Activated CD4-positive, alpha-beta memory T cell treated with anti-CD3 and anti-CD28 coated beads, Interleukin-2, amount 10 ng/mL, durations not matched to agents 7 days and 5 days (primary cell): ENCODE data around the gene KDSR. TPM values are rescaled to one million over a fixed set of nuclear protein-coding genes. Genes with fewer than 3 reads are reported as not detected.
A peak's percentile ranks its signal among the peaks of the same experiment; 100 is the strongest.
"Not testable (repeated sequence)": the region's sequence is repeated elsewhere in the genome, so short reads cannot be mapped to it uniquely, and the experiment has no call there.

Experiments
- CTCF ChIA-PET: fragments of 350-600 bp; sonication (Branson Sonifier 250); formaldehyde crosslinking; loops from one replicate; lab custom pipeline; 2021; ENCODE audit warnings: antibody characterized with exemption, inconsistent platforms; lab: Charles Lee
- POLR2A ChIA-PET: fragments of 350-600 bp; sonication (Branson Sonifier 250); formaldehyde crosslinking; loops from one replicate; lab custom pipeline; 2021; ENCODE audit warnings: antibody characterized with exemption; lab: Charles Lee
- DNase-seq: peaks from one replicate; pipeline ENCODE4 v3.0.0-alpha.2; 2020
- H3K27ac Mint-ChIP-seq: one replicate; pipeline ENCODE4 v1.8.0; 2021; ENCODE audit warnings: mild to moderate bottlenecking, mixed read lengths
- H3K27me3 Mint-ChIP-seq: one replicate; pipeline ENCODE4 v1.8.0; 2021; ENCODE audit warnings: mixed read lengths
- H3K36me3 Mint-ChIP-seq: one replicate; pipeline ENCODE4 v1.8.0; 2021; ENCODE audit warnings: low read depth, mixed read lengths
- H3K4me1 Mint-ChIP-seq: one replicate; pipeline ENCODE4 v1.8.0; 2021; ENCODE audit warnings: mixed read lengths
- H3K4me3 Mint-ChIP-seq: one replicate; pipeline ENCODE4 v1.8.0; 2021; ENCODE audit warnings: mild to moderate bottlenecking, mixed read lengths
- H3K9me3 Mint-ChIP-seq: one replicate; pipeline ENCODE4 v1.8.0; 2021; ENCODE audit warnings: mixed read lengths
- total RNA-seq, 2 experiments: library from RNA; stranded (reverse); gene quantifications; one replicate each; pipeline ENCODE4 v1.2.3, GENCODE V29; 2021

KDSR gene
- total RNA-seq, 2 experiments from 2014 or later: 60.9 to 66.4 TPM

DNA sequence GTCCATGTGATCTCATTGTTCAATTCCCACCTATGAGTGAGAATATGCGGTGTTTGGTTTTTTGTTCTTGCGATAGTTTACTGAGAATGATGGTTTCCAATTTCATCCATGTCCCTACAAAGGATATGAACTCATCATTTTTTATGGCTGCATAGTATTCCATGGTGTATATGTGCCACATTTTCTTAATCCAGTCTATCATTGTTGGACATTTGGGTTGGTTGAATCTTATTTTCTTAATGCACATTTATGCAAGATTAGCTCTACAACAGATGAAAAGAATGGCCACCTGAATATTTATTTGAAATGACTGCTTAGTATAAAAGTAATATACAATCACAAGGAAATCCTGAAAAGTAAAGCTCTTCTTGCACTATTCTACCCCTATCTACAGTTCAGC, 3.6 kb downstream of the KDSR start:
- H3K4me3 Mint-ChIP-seq, DNase-seq, H3K27me3 Mint-ChIP-seq, H3K9me3 Mint-ChIP-seq: not testable (repeated sequence)
- Mint-ChIP-seq H3K36me3 (peaks cover 38% of the 10 kb centered on the region), H3K27ac (peak overlapping the region; percentile 6), H3K4me1 (peaks cover 46% of the 10 kb centered on the region)
- ChIA-PET POLR2A (interaction anchor here (0.7 to 3.7 kb wide), 10 partner anchors 9 to 208 kb away, joined by 3 to 49 read pairs (median 3); partner anchors contain the start of gene VPS4B), CTCF (interaction anchor here (0.7 to 1.5 kb wide), 3 partner anchors 46 to 76 kb away, joined by 3 to 9 read pairs (median 4); no protein-coding TSS in a partner anchor)

DNA sequence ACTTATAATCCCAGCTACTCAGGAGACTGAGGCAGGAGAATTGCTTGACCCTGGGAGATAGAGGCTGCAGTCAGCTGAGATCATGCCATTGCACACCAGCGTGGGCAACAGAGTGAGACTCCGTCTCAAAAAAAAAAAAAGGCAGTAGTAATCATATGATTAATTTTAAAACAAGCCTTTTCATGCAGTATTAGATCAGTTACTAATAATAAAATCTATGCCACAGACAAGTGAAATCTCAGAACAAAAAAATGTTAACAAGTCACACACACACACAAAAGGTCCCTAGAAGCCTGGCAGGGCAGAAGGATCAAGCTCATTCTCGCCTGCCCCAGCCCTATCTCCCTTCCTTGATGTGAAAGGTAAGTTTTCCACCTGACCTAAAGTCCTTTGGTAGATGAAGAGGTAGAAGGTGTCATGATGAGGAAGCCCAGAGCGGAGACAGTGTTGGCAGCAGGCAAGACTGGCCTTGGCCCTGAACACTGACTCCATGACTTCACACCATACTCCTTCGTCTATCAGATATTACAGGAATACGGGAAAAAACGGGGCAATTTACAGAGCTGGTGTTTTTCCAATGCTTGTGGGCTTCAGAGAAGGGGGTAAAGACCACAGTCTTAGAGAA, 10.6 kb downstream of the KDSR start:
- ChIA-PET POLR2A (interaction anchor here (0.9 to 1.4 kb wide), 2 partner anchors 8 to 9 kb away, joined by 4 read pairs; no protein-coding TSS in a partner anchor), CTCF (interaction anchor here (0.9 to 1.7 kb wide), 3 partner anchors 15 to 83 kb away, joined by 3 to 5 read pairs (median 3); no protein-coding TSS in a partner anchor)
- H3K27ac Mint-ChIP-seq: no peak overlapping the region
- DNase-seq: no peak
- H3K9me3 Mint-ChIP-seq: no peaks in the 10 kb centered on the region
- no peaks in the 10 kb centered on the region for H3K27me3 Mint-ChIP-seq
- H3K4me1 Mint-ChIP-seq: no peaks in the 10 kb centered on the region
- H3K36me3 Mint-ChIP-seq: peaks cover 54% of the 10 kb centered on the region
- no peak overlapping the region for H3K4me3 Mint-ChIP-seq

DNA sequence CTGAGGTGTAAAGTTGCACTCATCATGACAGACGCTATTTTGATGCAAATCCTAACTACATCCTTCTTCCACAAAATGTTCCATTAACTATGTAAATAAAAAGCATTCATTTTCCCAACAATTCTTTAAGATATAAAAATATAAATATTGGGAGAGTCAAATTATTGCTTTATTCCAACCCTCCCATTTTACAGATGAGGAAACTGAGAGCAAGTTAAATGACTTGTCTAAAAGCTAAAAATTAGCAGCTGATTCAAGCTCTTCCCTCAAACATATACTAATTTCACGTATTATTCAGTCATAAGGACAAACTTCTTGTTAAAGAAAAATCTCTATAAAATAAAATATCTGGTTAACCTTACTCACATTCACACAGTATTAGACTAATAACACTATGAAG, 16.8 kb downstream of the KDSR start:
- H3K4me3 Mint-ChIP-seq: no peak overlapping the region
- H3K27me3 Mint-ChIP-seq: no peaks in the 10 kb centered on the region
- H3K4me1 Mint-ChIP-seq: no peaks in the 10 kb centered on the region
- peaks cover 49% of the 10 kb centered on the region for H3K36me3 Mint-ChIP-seq
- no peak for DNase-seq
- H3K27ac Mint-ChIP-seq: no peak overlapping the region
- POLR2A ChIA-PET: interaction anchor here (0.9 to 1.2 kb wide), 2 partner anchors 14 to 72 kb away, joined by 3 read pairs; partner anchors contain the start of gene VPS4B
- CTCF ChIA-PET: interaction anchor here (1.0 to 2.1 kb wide), 2 partner anchors 10 to 14 kb away, joined by 4 to 9 read pairs; no protein-coding TSS in a partner anchor
- H3K9me3 Mint-ChIP-seq: no peaks in the 10 kb centered on the region

DNA sequence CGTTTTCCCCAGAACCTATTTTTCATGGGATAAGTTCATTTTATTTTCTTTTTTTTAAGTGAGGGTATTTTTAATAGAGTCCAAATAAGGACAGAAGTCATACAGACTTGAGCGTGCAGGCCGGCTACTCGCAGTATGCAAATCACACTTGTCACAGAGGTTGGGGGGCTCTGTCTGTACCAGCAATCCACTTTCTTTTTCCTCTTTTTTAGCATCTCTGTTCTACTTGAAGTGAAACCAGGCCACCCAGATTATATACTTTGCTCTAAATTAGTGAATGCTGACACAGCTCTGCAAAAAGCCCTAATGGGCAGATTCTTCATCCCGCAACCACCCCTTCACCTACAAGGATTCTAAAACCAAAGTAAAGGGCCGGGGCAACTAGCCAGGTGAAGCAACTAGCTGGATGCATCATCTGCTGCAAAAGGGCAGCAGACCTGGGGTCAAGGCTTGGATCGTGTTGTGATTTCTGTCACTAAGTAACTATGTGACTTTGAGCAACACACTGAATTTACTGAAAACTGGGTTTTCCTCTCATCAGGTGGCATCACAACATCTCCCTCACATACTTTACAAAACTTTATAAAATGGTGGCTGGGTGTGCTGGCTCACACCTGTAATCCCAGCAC, 18.4 kb downstream of the KDSR start:
- ChIA-PET CTCF (interaction anchor here (1.0 kb wide), 1 partner anchor 90 kb away, joined by 5 read pairs; no protein-coding TSS in a partner anchor), POLR2A (interaction anchor here (0.8 to 1.3 kb wide), 3 partner anchors 8 to 73 kb away, joined by 3 to 4 read pairs (median 3); partner anchors contain the start of gene VPS4B)
- Mint-ChIP-seq H3K4me3 (no peak overlapping the region), H3K27ac (no peak overlapping the region), H3K9me3 (no peaks in the 10 kb centered on the region), H3K4me1 (no peaks in the 10 kb centered on the region), H3K36me3 (peaks cover 51% of the 10 kb centered on the region), H3K27me3 (no peaks in the 10 kb centered on the region)
- DNase-seq: no peak

DNA sequence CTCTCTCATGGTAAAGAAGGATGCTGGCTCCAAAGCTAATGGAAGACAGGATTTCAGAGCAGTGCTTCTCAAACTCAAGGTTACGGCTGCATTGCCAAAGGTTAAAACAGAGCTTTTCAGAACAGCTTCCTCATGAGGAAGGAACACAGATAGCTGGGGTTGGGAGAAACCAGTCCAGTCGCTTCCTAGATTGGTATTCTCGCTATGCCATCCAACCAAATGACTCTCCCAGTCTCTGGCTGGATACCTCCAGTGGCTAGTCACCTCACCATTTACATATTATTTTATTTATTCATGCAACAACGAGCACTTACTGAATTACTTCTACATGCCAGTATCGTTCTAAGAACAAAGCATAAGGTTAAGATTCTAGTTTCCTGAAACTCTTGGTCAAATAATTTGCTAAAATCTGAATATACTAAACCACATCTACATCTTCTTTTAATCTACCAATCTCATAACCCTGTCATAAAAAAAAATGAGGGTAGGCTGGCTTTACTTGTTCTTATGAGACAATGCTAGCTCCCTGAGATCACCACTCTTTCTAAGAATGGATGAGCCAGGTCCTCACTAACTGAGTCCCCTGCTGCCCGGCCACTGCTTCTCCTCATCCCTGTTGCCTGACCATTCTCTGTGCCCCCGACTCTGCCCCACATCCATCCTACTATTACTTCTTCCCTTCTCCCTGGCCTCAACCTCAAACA, 20.4 kb downstream of the KDSR start:
- no peaks in the 10 kb centered on the region for H3K4me1 Mint-ChIP-seq
- no peaks in the 10 kb centered on the region for H3K27me3 Mint-ChIP-seq
- H3K4me3 Mint-ChIP-seq: no peak overlapping the region
- peaks cover 50% of the 10 kb centered on the region for H3K36me3 Mint-ChIP-seq
- DNase-seq: no peak
- POLR2A ChIA-PET: no interaction called here
- no peak overlapping the region for H3K27ac Mint-ChIP-seq
- H3K9me3 Mint-ChIP-seq: no peaks in the 10 kb centered on the region
- CTCF ChIA-PET: interaction anchor here (1.0 to 1.8 kb wide), 2 partner anchors 20 to 92 kb away, joined by 4 to 5 read pairs; no protein-coding TSS in a partner anchor

DNA sequence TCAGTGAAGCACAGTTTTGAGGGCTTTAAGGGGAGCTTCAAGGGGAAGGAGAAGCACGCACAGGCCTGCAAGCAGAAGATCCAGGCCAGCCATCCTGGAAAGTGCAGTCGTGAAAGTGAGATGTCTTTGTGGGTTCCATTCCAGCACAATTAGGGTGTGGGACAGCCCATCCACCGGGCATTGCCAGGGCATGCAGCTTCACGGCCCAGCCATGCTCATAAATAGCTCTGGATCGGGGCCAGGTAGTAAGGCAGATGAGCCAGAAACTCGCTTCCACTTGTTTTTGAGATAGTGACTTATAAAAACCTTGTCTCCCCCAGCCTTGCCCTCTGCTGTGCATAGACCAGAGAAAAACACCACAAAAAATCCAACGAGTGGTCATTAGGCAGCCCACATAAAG, 21.0 kb downstream of the KDSR start:
- Mint-ChIP-seq H3K27ac (no peak overlapping the region), H3K4me1 (no peaks in the 10 kb centered on the region), H3K9me3 (no peaks in the 10 kb centered on the region), H3K4me3 (no peak overlapping the region), H3K27me3 (no peaks in the 10 kb centered on the region), H3K36me3 (peaks cover 54% of the 10 kb centered on the region)
- CTCF ChIA-PET: interaction anchor here (1.8 kb wide), 1 partner anchor 20 kb away, joined by 5 read pairs; no protein-coding TSS in a partner anchor
- POLR2A ChIA-PET: no interaction called here
- DNase-seq: no peak

DNA sequence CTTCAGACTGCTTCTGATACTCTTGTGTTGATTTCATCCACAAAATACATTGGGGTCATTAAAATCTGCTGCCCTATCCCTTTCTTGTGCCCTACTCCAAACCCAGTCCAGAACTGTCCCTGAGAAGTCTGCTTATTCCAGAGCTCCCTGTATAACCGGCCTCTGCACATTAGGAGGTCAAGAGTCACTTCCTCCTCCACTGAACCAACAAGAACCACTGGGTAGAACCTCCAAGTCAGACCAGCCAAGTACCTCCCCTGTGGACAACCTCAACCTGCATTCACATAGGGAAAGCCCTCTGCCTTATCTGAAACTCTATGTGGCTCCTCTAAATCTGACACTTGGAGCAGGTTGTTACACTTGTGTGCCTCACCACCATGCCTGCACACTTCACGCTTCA, 22.1 kb downstream of the KDSR start:
- H3K9me3 Mint-ChIP-seq: no peaks in the 10 kb centered on the region
- H3K4me3 Mint-ChIP-seq: no peak overlapping the region
- peaks cover 55% of the 10 kb centered on the region for H3K36me3 Mint-ChIP-seq
- CTCF ChIA-PET: interaction anchor here (1.6 kb wide), 1 partner anchor 94 kb away, joined by 6 read pairs; no protein-coding TSS in a partner anchor
- POLR2A ChIA-PET: no interaction called here
- H3K27ac Mint-ChIP-seq: peak overlapping the region; percentile 37
- H3K4me1 Mint-ChIP-seq: no peaks in the 10 kb centered on the region
- no peaks in the 10 kb centered on the region for H3K27me3 Mint-ChIP-seq
- no peak for DNase-seq

DNA sequence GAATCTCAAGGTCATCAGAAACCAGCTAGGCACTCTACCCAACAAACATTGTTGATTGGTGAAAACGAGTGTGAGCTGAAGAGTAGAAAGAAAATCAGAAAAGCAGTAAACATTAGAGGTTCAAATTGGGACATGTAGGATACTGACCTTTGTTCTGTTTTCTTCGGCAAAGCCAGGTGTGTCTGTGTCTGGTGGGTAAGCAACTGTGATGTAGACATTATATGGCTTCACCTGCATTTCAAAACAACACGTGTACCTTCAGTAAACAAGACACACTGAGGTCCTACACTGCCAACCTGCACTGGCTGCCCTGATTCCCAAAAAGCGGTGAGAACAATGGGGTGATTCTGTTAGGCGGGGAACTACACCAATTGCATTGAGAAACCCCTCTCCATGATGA, 22.7 kb downstream of the KDSR start:
- ChIA-PET CTCF (interaction anchor here (1.6 kb wide), 1 partner anchor 95 kb away, joined by 6 read pairs; no protein-coding TSS in a partner anchor), POLR2A (interaction anchor here (1.0 kb wide), 1 partner anchor 22 kb away, joined by 3 read pairs; no protein-coding TSS in a partner anchor)
- DNase-seq: no peak
- Mint-ChIP-seq H3K9me3 (no peaks in the 10 kb centered on the region), H3K4me3 (no peak overlapping the region), H3K36me3 (peaks cover 58% of the 10 kb centered on the region), H3K4me1 (no peaks in the 10 kb centered on the region), H3K27ac (no peak overlapping the region), H3K27me3 (no peaks in the 10 kb centered on the region)

DNA sequence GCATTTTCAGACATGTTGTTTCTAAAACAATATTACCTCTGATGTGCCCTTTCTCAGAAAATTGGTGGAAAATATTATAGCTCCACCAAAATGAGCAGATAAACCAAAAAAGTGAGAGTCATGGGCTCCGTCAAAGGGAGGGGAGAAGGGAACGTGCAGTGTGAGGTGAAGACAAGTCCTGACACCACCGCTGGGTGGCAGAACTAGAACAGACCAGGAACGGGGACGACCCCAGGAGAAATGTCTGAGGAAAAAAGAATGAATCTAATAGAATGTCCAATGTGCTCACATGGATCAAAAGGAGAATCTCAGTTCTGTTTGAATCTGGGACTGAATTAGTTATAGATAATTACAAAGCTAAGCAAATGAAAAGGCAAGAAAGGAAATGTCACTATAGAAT, 24.8 kb downstream of the KDSR start:
- H3K4me1 Mint-ChIP-seq: no peaks in the 10 kb centered on the region
- H3K9me3 Mint-ChIP-seq: no peaks in the 10 kb centered on the region
- peaks cover 58% of the 10 kb centered on the region for H3K36me3 Mint-ChIP-seq
- peak; percentile 29 for DNase-seq
- H3K27ac Mint-ChIP-seq: no peak overlapping the region
- POLR2A ChIA-PET: interaction anchor here (1.2 kb wide), 1 partner anchor 24 kb away, joined by 3 read pairs; no protein-coding TSS in a partner anchor
- CTCF ChIA-PET: interaction anchor here (0.7 to 4.4 kb wide), 6 partner anchors 10 to 317 kb away, joined by 3 to 57 read pairs (median 6); no protein-coding TSS in a partner anchor
- no peaks in the 10 kb centered on the region for H3K27me3 Mint-ChIP-seq
- H3K4me3 Mint-ChIP-seq: no peak overlapping the region

DNA sequence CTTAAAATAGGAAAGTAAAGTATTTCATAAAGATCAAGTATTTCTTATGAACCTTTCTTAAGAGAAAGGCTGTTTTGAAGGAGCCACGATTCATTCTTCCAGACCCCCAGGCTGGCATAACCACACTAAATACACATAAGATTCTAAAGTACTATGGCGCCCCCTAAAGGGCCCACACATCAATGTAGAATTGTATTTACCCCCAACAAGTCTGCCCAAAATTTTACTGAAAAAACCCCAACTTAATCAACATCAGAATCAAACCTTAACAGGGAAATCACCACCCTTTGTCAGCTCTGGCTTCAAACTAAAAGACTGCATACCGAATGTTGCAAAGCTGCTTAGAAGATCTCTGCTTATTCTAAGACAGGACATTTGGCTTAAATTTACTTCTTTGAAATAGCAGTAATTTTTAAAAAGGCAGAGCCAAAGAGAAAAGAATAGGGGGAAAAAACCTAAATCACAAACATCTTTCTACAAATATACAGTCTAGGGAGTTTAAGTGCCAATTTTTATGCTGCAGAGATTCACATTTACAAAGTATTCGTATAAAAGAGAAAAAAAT, 27.0 kb downstream of the KDSR start:
- Mint-ChIP-seq H3K36me3 (peaks cover 63% of the 10 kb centered on the region), H3K9me3 (no peaks in the 10 kb centered on the region), H3K27ac (no peak overlapping the region), H3K4me3 (no peak overlapping the region), H3K27me3 (no peaks in the 10 kb centered on the region), H3K4me1 (peaks cover 7% of the 10 kb centered on the region)
- POLR2A ChIA-PET: interaction anchor here (1.0 to 1.3 kb wide), 4 partner anchors 17 to 99 kb away, joined by 3 to 4 read pairs (median 3); partner anchors contain the start of gene VPS4B
- DNase-seq: peak; percentile 34
- CTCF ChIA-PET: interaction anchor here (0.8 to 4.4 kb wide), 19 partner anchors 8 to 325 kb away, joined by 3 to 57 read pairs (median 6); no protein-coding TSS in a partner anchor

DNA sequence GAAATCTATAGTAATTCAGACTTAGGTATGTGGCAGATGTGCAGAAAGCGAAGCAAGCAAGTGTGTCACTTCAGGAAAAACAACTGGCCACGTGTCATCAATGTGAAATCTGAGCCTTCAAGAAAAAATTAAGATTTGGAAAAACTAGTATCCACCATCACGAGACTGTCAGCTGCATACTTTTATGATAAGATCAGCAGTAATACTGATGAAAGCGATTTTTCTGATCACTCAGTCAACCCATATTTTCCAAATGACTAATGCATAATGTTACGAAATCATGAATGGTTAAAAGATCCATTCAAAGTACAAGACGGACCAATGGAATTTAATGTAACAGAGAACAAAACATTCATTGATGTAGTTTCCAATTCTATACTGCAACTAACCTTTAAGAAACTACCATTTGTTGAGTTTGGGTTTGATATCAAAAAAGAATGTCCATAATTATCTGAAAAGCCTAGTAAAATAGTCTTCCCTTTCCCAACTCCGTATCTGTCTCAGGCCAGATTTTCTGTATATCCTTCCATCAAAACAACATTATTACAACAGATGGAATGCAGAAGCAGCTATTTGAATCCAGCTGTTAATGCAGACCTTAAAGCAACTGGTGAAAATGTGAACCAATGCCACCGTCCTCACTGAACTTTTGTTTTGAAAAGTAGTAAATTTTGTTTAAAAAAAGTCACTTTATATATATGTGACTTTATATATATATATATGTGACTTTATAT, 30.5 kb downstream of the KDSR start:
- H3K27ac Mint-ChIP-seq: no peak overlapping the region
- POLR2A ChIA-PET: interaction anchor here (1.3 kb wide), 1 partner anchor 86 kb away, joined by 3 read pairs; no protein-coding TSS in a partner anchor
- H3K4me1 Mint-ChIP-seq: peaks cover 7% of the 10 kb centered on the region
- DNase-seq: no peak
- CTCF ChIA-PET: interaction anchor here (0.6 to 1.4 kb wide), 3 partner anchors 12 to 215 kb away, joined by 3 to 6 read pairs (median 4); no protein-coding TSS in a partner anchor
- H3K36me3 Mint-ChIP-seq: peaks cover 64% of the 10 kb centered on the region
- no peaks in the 10 kb centered on the region for H3K27me3 Mint-ChIP-seq
- H3K4me3 Mint-ChIP-seq: no peak overlapping the region
- H3K9me3 Mint-ChIP-seq: no peaks in the 10 kb centered on the region
